Heart right ventricle (tissue), 16 donors: ENCODE results near the gene NRXN3. TPM values are rescaled to one million over a fixed set of nuclear protein-coding genes. Genes with fewer than 3 reads are reported as not detected.

ENCODE experiments used
- ATAC-seq, 8 donors: fragments of 200-7000 bp; cut with Tn5 transposase; one replicate each; pipeline ENCODE4 v1.9.1; 2020; ENCODE audit warnings: mild to moderate bottlenecking in 8 of 8, moderate library complexity in 8 of 8, moderate number of reproducible peaks in 1 of 8
- DNase-seq, 2 donors: peaks; one replicate each; pipeline ENCODE4 v3.0.0-alpha.2; 2020
- H3K27ac ChIP-seq, 10 donors: fragments of 200-600 bp; sonication (generic) in 2 of 10; one replicate each; pipeline versions ENCODE4 v1.5.0 to v1.8.0; 2020 to 2022; ENCODE audit warnings: mild to moderate bottlenecking in 3 of 10
- H3K27me3 ChIP-seq, 7 donors: fragments of 200-600 bp; one replicate each; pipeline ENCODE4 v1.8.0; 2021 to 2022; ENCODE audit warnings: mild to moderate bottlenecking in 2 of 7
- H3K36me3 ChIP-seq, 9 donors: fragments of 200-600 bp; sonication (generic) in 1 of 9; one replicate each; pipeline versions ENCODE4 v1.5.0 to v1.8.0; 2020 to 2022; ENCODE audit warnings: mild to moderate bottlenecking in 2 of 9
- H3K4me1 ChIP-seq, 9 donors: fragments of 200-600 bp; sonication (generic) in 1 of 9; one replicate each; pipeline versions ENCODE4 v1.5.0 to v1.8.0; 2020 to 2022; ENCODE audit warnings: mild to moderate bottlenecking in 4 of 9
- H3K4me3 ChIP-seq, 10 donors: fragments of 200-600 bp; sonication (generic) in 2 of 10; one replicate each; pipeline versions ENCODE4 v1.5.0 to v1.8.0; 2020 to 2022; ENCODE audit warnings: mild to moderate bottlenecking in 7 of 10, moderate library complexity in 2 of 10
- H3K9me3 ChIP-seq, 11 donors: fragments of 200-600 bp in 10 of 11; sonication (generic) in 2 of 11; one replicate each; pipeline versions ENCODE4 v1.5.0 to v1.8.0; 2013 to 2022; ENCODE audit warnings: mild to moderate bottlenecking in 2 of 11, control low read depth in 1 of 11, moderate library complexity in 1 of 11
- WGBS, 2 donors: extraction: QIAGEN DNeasy Blood & Tissue Kit; methylation state at CpG; one replicate each; pipeline ENCODE4 v1.1.7; 2013; ENCODE audit warnings: inconsistent platforms in 1 of 2; 5-methylcytosine and 5-hydroxymethylcytosine counted together
- intact Hi-C, 10 donors: fragments of 100-400 bp; cut with DNase I; formaldehyde crosslinking; loops; one replicate each; pipeline versions ENCODE4 v1.11.1 to v1.14.2; 2022
- polyA plus RNA-seq, 2 donors: library from polyadenylated mRNA; stranded (reverse); fragments of 200-250 nt; gene quantifications; one replicate each; pipeline ENCODE4 v1.2.3, GENCODE V29; 2013
- total RNA-seq, 10 donors: library from RNA; stranded (reverse); fragmentation: NEBNext Ultra II Directional in 3 of 10; extraction: Animal tissue kit (Norgen Biotek cat#: 25700) in 3 of 10; gene quantifications; one replicate each; pipeline versions ENCODE4 v1.2.1 to v1.2.4, GENCODE V29; 2021 to 2023
- TF ChIP-seq, protein P1 (sequence below), 9 donors: fragments of 200-600 bp; sonication (generic) in 2 of 9; IDR thresholded peaks; one replicate each; pipeline versions ENCODE4 v1.5.0 to v1.8.0; 2021 to 2022; ENCODE audit warnings: antibody characterized with exemption in 9 of 9, mild to moderate bottlenecking in 5 of 9, moderate library complexity in 1 of 9
- donor health status: Arrhythmogenic right ventricular cardiomyopathy.
- donor health status: ischemic (EF 13 %, LVEDD 7.1; RV severe dilation, severe dysfunction).
- donor health status: healthy with polysubstance abuse.
- donor health status: DM: no; HTN: yes; CAD: no.
- donor health status: DM: no; HTN: no; CAD: no.
- donor health status: ischemic (EF 25% LVEDD 6.9; RV normal size, moderate dysfunction).
- donor health status: ischemic (EF 25% LVEDD 5.7; RV mildly dilated, moderate dysfunction).
- donor health status: healthy.
- donor health status: DM: yes; HTN: yes; CAD: no.
- donor health status: Ischemic cardiomyopathy.
- donor health status: ischemic (EF 35%, LVEDD 5.7; RV mildly dilated, moderate dysfunction).
- donor health status: nonischemic (EF 11% LVEDD 7.7; RV severe dilation, severe dysfunction).
- donor health status: DM: yes; HTN: yes; CAD: no.
- donor health status: PGD.
- donor health status: ischemic (EF 29% LVEDD 5.4; RV normal size, mild dysfunction).
- donor health status: nonischemic (EF 23%, LVEDD 6.1; RV moderate dilation, normal function).

Gene NRXN3
- total and polyA plus RNA-seq, 12 donors: 0.23 to 1.8 (median 0.87) TPM

DNA sequence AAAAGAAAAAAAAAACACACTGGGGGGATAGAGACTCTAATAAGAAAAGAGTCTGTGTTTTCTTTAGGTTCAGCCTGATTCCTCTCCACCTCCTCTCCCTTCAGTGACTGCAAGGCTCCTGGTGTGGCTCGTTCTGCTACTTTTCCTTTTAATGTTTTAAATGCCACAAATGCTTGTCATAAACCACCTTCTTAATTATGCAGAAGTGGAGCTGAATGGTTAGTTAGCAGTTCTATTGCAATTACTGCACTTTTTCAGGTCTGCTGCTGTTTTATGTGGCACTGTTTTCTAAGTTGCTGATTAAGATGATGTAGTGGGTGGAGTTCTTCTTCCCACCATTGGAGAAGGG is 1163.0 kb downstream of the NRXN3 start:
- DNase-seq: no peak
- H3K9me3 ChIP-seq: no peaks in the 10 kb centered on the region
- H3K27ac ChIP-seq: no peak overlapping the region
- no peaks in the 10 kb centered on the region for H3K4me1 ChIP-seq
- WGBS, 2 donors: 20 to 21% methylated on average over 1 of the region's 1 CpG
- H3K36me3 ChIP-seq: no peaks in the 10 kb centered on the region
- no peak for ATAC-seq
- intact Hi-C loops: no loop called here
- TF ChIP-seq, protein P1, sequence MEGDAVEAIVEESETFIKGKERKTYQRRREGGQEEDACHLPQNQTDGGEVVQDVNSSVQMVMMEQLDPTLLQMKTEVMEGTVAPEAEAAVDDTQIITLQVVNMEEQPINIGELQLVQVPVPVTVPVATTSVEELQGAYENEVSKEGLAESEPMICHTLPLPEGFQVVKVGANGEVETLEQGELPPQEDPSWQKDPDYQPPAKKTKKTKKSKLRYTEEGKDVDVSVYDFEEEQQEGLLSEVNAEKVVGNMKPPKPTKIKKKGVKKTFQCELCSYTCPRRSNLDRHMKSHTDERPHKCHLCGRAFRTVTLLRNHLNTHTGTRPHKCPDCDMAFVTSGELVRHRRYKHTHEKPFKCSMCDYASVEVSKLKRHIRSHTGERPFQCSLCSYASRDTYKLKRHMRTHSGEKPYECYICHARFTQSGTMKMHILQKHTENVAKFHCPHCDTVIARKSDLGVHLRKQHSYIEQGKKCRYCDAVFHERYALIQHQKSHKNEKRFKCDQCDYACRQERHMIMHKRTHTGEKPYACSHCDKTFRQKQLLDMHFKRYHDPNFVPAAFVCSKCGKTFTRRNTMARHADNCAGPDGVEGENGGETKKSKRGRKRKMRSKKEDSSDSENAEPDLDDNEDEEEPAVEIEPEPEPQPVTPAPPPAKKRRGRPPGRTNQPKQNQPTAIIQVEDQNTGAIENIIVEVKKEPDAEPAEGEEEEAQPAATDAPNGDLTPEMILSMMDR (IDR thresholded peaks at IDR 0.05): no peak
- H3K4me3 ChIP-seq: no peak overlapping the region
- H3K27me3 ChIP-seq: no peaks in the 10 kb centered on the region

DNA sequence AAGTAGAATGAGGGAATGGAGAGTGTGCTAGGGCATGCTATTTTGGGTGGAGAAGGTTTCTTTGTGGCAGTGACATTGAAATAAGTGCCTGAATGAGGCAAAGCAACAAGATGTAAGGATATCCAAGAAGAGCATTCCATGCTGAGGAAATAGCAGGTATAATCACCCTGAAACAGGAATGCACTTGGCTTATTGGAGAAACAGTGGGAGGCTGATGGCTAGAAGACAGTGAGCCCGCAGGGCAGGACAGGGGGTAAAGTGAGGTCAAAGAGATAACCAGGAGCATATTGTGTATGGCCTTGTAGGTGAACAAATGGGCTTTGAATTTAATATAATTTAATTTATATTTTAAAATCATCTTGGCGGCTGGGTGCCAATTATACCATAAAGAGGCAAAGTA is 1164.1 kb downstream of the NRXN3 start:
- Histone ChIP-seq H3K27ac (no peak overlapping the region), H3K4me3 (no peak overlapping the region), H3K4me1 (no peaks in the 10 kb centered on the region), H3K9me3 (no peaks in the 10 kb centered on the region), H3K27me3 (peaks cover 0 to under 1% (median 0%) of the 10 kb centered on the region in 7 donors), H3K36me3 (no peaks in the 10 kb centered on the region)
- 65 to 70% methylated on average over 2 of the region's 2 CpGs for WGBS, 2 donors
- intact Hi-C loops: no loop called here
- ATAC-seq: no peak
- DNase-seq: no peak
- TF ChIP-seq, protein P1 (IDR thresholded peaks at IDR 0.05): no peak

DNA sequence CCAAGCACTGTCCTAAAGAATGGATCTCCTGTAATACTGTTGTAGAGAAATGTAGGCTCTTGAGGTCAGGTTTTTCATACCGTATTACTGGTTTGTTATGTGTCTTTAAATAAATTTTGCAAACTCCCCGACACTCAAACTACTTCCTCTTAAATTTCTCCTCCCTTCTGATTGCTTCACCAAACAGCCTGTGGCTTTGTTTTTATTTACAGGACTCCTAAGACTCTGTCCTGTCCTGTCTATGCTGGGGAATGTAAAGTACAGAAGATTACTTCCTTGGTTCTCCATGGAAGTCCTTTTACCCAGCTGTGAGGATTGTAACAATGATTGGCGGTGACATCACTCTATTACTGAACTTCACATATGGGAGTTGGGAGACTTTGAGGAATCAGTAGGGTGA is 1167.6 kb downstream of the NRXN3 start:
- Histone ChIP-seq H3K4me3 (no peak overlapping the region), H3K9me3 (no peaks in the 10 kb centered on the region), H3K36me3 (no peaks in the 10 kb centered on the region), H3K27me3 (peaks cover 0 to 4% (median 0%) of the 10 kb centered on the region in 7 donors), H3K4me1 (no peaks in the 10 kb centered on the region), H3K27ac (no peak overlapping the region)
- intact Hi-C loops: no loop called here
- WGBS, 2 donors: 76 to 78% methylated on average over 3 of the region's 3 CpGs
- no peak for ATAC-seq
- no peak for DNase-seq
- TF ChIP-seq, protein P1 (IDR thresholded peaks at IDR 0.05): no peak

DNA sequence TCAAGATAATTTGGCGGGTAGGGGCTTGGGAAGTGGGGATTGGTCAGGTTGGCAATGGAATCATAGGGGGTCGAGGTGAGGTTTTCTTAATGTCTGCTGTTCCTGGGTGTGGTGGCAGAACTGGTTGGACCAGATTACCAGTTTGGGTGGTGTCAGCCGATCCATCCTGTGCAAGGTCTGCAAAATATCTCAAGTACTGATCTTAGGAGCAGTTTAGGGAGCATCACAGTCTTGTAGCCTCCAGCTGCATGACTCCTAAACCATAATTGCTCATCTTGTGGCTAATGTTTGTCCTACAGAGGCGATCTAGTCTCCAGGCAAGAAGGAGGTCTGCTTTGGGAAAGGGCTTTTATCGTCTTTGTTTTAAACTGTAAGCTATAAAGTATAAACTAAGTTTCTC is 1172.8 kb downstream of the NRXN3 start:
- TF ChIP-seq, protein P1 (IDR thresholded peaks at IDR 0.05): no peak
- Histone ChIP-seq H3K36me3 (no peaks in the 10 kb centered on the region), H3K27ac (no peak overlapping the region), H3K9me3 (peaks cover 0 to 4% (median 0%) of the 10 kb centered on the region in 11 donors), H3K4me1 (no peaks in the 10 kb centered on the region), H3K4me3 (no peak overlapping the region), H3K27me3 (peaks cover 0 to 4% (median 0%) of the 10 kb centered on the region in 7 donors)
- WGBS, 2 donors: 74 to 77% methylated on average over 5 of the region's 5 CpGs
- ATAC-seq (no peak), DNase-seq (no peak)
- intact Hi-C loops: no loop called here
